ENCODE data around the gene SUN1.

SUN1 gene

DNA sequence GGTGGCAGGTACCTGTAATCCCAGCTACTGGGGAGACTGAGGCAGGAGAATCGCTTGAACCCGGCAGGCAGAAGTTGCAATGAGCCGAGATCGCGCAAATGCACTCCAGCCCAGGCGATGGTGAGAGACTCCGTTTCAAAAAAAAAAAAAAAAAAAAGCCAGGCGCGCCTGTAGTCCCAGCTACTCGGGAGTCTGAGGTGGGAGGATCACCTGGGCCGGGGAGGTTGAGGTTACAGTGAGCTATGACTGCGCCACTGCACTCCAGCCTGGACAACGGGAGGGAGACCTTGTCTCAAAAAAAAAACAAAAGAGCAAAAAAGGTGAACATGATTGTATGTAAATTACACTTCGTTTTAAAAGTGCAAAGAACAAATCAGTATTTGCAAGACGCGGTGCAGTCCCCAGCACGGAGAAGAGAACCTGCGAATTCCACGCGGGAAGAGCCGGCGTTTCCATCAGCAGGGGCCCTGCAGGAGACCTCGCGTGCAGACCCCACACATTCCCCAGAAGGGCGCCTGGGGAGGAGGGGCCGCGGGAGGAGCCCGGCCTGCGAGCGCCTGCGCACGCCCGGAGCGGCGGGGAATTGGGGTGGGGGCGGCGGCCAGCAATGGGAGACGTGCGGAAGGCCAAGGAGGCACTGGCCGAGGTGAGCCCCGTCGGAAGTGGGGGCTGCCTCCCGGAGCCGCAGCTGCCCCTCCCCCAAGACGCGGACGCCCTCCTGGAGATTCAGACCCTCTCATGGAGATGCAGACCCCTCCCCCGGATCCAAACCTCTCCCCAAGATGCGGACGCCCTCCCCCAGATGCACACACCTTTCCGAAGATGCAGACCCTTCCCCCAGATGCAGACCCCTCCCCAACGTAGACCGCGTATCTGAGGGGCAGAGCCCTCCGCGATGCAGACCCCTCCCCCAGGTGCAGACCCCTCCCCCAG lies 16.7 kb upstream of the SUN1 start:
- peak in 1 of 2 experiments; percentile 21 for DNase-seq

DNA sequence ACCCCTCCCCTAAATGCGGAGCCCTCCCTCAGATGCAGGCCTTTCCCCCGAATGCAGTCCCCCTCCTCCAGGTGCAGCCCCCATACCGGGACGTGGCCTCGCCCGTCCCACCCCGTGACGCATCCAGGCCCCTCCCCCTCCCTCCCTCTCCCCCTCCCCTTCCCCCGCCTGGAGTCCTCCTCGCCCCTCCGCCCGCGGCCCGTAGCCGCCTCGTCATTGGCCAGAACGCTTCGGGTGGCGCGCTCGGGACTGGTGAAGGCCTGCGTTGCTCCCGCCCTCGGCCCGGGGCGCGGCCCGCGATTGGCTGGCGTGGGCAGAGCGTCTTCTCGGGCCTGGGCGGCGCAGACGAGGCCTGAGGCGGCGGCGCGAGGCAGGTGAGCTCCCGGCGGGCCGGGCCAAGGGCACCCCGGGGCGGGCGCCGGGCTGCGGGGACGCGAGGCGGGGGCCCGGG lies 16.0 kb upstream of the SUN1 start:
- peak; percentile 88 to 95 for DNase-seq

DNA sequence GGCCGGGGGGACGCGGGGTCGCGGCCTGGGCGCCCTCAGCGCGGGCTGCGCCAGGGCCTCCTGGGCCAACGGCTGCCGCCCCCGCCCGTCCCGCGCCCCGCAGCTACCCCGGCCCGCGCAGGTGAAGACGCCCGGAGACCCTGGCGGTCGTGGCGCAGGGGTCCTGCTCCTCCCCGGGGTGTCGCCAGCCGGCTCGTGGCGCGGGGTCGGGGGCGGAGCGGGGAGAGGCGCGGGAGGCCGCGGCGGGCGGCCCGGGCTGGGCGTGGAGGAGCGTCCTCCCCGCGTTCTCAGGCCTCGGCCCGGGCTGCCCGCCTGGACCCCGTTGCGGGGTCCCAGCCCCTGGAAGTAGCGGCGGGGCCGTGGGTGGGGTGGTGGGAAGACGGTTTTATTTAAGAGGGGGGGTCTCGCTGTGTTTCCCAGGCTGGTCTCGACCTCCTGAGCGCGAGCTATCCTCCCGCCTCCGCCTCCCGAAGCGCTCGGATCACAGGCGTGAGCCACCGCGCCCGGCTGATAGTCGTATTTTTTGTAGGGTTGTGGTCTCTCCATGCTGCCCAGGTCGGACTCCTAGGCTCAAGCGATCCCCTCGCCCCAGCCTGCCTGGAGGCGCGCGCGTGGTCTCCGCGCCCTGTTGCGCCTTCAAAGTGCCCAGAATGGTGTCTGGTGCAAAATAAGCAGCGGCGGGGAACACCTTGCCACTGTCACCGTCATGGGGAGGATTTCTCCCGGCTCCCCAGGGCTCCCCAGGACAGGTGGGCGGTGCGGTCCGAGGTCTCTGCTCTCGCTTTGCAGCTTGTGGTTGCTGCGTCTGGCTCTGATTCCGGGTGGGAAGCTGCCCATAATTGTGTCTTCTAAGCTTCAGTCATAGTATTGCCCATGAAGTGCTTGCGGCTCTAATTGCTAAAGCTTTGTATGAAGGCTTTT lies 15.3 kb upstream of the SUN1 start:
- peak; percentile 5 to 31 for DNase-seq

DNA sequence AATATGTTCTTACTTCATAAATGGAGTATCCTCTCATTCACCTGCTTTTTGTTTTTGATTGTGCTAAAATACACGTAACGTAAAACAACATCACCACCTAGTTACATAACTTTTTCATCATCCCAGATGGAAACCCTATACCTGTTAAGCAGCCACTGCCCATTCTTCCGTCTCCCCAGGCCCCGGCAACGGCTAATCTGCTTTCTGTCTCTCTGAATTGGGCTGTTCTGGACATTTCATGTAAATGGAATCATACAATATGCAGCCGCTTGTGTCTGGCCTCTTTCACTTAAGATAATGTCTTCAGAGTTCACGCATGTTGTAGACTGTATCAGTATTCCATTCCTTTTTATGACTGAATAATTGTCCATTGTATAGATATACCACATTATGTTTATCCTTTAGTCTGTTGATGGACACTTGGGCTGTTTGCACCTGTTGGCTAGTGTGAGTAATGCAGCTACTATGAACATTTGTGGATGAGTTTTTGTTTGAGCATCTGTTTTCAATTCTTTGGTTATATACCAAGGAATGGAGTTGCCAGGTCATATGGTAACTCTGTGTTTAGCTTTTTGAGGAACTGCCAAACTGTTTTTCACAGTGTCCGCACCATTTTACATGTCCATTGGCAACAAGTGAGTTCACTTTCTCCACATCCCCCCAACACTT lies 14.1 kb upstream of the SUN1 start:
- DNase-seq = no peak

DNA sequence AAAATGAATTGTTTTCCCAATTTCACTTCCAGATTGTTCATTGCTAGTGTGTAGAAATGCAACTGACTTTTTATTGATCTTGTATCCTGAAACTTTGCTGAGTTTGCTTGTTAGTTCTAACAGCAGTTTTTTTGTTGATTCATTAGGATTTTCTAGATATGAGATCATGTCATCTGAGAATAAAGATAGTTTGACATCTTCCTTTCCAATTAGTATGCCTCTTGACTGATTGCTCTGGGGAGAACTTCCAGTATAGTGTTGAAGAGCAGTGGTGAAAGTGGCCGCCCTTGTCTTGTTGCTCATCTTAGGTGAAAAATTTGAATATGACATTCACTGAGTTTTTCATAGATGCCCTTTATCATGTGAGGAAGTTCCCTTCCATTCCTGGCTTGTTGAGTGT lies 11.9 kb upstream of the SUN1 start:
- DNase-seq = no peak

DNA sequence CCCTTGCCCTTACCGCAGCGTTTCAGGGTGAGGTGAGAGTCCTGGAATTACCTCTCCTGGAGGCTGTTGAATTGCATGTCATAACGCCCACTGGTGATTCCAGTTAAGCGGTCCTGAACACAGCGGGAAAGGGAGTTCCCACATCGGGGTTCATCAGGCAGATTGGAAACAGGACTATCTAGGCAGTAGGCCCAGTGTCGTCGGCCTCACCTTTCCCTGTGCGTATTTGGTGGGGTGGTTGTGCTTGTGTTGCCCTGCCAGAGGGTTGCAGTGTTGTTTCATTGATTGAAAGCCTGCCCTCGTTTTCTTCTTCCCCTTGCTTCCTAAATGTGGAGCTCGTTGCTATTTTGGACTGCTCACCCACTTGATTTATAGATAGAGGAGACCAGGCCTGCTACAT lies 10.6 kb upstream of the SUN1 start:
- DNase-seq = no peak

DNA sequence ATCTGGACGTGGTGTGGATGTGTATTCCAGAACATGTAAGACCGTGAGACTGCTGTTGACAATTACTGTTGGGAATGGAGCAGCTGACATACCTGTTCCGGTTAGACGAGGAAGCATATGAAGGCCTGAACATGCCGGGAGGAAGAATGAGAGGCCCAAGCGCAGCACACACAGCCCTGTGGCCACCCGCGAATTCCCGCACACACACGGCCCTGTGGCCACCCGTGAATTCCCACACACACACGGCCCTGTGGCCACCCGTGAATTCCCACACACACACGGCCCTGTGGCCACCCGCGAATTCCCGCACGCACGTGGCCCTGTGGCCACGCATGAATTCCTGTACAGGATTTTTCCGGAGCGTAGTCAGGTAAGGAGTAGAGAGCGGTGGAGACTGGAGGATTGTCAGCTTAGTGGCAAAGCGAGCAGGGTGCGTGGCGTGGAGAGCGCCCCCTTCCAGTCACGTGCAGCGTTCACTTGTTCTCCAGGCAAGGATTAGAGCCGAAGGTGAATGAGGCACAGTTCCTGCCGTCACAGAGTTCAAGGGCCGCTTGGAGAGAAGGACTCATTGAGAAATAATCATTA lies 9.5 kb upstream of the SUN1 start:
- DNase-seq = no peak

DNA sequence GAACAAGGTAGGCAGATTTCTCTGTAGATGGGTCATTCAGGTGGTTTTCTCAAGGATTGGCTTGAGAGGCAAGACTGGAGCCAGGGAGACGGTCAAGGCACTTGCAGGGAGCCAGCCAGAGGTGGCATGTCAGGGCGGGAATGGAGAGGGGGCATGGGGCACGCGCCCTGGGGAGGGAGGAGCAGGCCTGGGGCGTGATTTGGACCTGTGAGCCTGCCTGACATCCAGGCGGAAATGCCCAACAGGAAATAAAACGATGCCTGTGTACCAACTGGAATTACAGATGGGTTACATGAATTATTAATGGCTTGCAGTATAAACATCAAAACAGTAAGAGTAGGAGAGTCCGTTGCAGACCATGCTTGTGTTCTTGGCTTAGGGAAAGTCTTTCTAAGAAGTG lies 8.6 kb upstream of the SUN1 start:
- peak in 1 of 2 experiments; percentile 43 for DNase-seq

DNA sequence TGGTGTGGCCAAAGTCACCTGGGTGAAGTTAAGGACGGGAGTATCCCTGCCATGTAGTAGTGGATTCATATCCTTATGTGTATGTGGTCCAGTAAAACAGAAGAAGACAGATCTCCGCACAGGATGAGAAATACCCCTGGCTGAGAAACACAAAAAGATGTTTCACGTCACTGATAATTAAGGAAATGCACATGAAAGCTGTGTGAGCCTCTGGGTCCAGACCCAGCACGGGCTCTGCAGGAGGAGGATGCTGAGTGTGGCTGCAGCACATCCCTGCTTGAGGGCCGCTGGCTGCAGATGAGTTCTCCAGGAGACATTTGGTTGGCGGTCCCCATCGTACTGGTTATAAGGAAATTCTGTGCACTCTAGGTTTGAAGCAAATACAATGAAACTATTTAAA lies 8.2 kb upstream of the SUN1 start:
- DNase-seq = no peak

DNA sequence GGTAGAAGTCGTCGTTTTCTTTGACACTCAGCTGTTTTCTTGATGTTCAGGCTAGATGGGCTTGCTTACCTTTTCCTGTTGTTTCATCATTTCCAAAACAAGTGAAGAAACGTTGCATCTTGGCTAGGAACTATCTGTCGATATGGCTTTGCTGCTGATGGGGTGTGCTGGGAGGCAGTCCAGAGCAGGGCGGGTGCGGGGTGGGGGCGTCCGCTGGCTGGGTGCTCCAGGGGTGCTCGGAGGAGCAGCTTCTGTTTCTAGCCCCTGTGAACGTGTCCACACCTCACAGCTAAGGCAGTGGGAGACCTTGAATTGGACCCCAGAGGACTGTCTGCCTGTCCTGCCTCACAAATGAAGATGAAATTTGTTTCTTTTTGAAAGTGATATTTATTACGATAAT lies 7.6 kb upstream of the SUN1 start:
- no peak for DNase-seq

DNA sequence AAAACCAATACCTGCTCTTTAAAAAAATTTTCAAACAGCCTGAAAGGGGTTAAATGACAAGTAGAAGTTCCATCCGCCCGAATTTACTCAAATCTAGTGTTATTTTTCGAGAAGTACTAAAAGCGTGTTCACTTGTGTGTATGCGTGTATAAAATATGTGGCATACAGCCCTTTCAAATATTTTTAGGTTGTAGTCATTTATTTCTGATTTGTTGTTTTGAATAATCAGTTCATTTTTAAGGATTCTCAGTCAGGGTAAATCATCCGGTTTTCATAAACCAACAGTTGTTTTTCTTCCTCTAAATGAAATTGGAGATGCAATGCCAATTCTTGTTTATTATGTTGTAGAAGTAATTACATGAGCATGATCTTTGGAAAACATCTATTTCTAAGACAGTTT lies 6.9 kb upstream of the SUN1 start:
- DNase-seq = no peak

DNA sequence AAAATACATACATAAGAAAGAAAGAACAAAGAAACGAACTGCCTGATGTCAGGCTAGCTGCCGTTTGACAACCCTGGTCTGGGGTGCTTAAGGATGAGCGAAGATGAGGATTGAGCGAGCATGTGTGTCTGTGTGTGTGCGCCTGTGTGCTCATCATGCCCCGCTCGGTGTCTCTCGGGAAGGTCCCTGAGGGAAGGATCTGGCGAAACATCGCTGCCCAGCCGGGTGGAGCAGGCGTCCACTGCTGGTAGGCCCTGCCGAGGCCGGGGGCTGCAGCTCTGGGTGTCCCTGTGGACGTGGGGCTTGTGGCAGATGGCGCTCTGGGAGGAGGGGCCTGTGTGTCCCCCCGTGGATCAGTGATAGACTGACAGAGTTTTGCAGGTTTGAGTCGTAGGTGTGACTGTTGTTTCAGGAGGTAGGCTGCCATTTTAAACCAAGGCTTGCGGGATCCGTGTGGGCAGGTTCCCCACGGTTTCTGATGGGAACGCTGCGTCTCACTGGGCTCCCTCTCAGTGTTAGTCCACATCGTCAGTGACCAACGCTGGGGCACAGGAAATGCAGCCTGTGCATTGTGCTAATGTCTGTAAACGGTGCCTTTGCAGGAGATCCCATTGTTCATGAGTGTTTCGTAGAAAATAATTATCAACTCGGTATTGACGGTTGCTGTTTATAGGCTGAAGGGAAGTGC lies 5.9 kb upstream of the SUN1 start:
- DNase-seq = peak; percentile 13 to 35

DNA sequence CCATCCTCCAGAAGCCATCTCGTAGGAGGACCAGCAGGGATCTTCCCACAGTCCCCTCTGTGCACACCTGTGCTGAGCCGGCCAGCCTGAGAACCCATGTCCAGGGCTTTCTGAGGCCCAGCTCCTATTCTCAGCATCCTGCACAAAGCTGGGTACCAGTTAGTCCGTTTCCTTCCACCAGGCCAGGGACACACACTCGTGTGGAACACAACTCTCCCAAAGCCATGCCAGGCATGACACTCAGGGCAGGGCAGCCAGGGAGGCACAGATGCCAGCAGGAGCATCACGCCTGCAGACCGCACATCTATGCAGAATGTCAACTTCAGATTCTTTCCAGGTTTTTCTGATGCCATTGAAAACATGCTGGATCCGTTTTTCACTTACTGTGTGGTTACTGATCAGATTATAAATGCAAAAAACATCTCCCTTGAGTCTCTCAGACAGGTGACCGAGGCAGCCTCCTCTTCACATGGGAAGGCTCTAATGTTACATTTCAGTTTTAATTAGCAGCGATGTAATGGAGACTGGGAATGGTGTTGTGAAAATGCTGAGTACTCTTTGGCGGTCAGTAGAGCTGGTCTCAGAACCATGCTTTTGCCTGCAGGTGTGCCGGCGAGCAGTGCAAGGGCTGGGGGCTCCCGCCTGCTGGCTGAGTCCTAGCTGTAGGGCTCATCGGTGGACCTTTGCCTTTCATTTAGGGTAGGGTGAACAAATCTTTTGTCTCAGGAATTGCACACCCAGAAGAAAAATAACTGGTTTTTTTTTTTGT lies 3.3 kb upstream of the SUN1 start:
- no peak for DNase-seq

DNA sequence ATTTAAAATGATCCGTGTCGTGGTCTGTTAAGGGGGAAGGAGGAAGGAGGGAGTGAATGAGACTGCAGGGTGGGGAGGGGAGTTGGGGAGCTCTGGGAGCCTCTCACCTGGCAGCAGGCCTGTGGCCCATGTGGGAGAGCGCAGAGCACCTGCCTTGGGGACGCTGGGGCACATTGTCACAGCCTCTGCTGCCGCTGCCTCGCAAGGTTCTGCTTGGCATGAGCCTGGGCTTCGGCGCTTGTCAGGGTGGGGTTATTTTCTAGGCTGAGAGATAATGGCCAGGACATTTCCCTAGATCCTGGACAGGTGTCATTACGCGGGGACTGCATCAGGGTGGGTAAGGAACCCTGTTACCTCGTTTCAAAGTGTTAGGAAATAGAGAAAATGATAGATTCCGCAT lies 2.2 kb upstream of the SUN1 start:
- no peak for DNase-seq

DNA sequence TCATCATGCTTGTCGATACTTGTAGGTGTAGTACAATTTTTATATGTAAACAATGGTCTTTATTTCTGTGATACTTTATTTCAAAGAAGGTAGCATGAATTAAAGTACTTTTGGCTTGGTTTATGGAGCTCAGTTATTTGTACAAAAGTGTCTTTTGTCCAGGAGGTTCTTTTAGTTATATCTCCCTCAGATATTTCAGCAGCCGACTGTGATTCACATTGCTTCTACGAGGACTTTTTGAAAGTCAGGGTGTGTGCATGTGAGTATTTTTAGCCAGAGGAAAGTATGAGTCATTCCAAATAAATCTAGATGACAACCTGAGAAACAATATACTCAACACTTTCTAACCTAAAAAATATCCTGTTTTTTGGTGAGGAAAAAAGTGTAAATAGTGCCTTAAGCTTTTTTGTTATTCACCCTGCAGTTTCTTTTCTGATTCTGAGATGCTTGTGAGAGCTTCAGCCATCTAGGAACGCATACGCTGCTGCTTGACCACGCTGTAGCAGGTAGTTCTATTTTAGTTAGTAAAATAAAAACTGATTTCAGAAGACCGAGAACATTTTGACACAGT lies 595 bp upstream of the SUN1 start:
- DNase-seq = no peak

DNA sequence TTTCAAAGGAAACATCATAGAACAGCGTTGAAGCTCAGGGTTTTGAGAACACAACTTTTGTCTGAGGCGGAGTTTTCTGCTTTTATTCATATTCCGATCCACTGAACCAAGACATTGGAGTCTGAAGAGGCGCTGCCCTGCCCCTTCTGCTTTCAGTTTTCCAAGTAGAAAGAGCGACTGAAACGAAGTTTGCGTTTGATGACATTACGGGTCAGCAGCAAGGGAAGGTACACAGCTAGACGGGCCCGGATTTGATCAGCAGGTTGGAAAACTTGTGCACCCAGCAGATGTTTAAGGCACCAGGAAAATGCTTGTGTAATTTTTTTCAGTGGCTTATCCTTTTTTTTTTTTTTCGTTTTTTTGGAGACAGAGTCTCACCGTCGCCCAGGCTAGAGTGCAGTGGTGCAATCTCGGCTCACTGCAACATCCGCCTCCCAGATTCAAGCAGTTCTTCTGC lies 720 bp downstream of the SUN1 start:
- DNase-seq = no peak

DNA sequence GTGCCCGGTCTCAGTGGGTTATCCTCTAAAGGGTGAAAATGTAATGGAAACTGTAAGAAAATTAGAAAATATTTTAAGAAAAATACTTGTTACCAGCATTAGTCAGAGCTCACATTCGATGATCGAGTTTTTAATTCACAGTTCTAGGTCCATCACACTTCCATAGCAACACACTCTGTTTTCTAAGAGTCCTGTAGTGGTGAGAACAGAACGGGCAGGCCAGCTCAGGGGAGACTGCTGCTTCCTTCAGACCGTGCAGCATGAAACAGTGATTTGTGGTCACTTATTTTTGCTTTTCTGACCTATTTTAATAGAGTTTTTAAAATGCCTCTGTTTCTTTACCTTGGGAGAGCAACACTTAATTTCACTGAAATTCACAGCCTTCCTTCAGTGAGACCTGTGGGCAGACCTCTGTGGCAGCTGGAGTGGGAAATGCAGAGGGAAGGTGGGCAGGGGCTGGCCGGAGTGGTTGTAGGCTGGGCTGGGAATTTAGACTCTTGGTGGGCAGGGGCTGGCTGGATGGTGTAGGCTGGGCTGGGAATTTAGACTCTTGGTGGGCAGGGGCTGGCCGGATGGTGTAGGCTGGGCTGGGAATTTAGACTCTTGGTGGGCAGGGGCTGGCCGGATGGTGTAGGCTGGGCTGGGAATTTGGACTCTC lies 1.5 kb downstream of the SUN1 start:
- DNase-seq = no peak

DNA sequence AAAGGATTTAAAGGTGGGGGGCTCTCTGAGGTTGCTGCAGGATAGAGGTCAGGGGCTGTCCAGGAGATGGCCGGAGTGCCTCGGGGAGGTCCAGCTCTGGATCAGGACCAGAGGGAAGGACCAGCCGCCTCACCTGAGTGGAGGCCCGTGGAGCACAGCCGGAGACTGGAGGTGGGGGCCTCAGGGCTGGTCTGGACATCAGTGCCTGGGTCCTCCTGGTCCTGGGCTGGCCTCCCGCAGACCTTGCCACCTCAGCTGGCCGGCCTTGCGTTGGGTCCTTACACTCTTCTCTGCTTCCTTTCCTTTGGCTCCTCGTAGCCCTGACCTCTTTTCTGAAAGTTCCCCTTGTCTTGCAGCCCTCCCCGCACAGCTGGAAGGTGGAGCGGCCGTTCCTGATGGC lies 2.0 kb downstream of the SUN1 start:
- no peak for DNase-seq

DNA sequence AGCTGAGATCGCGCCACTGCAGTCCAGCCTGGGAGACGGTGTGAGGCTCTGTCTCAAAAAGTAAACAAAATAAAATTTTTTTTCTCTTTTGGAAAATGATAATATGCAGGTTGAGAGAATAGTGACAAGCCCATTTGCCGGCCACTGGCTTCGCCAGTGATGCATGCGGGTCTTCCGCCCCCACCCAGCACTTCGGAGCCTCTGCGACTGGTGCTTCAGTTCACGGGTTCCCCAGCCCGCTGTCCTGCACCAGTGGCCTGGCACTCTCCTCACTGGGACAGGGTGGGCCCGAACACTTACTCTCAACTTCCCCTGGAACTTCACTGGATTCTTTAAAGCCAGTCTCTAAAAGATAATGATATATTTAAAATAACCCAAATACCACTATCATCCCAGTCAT lies 2.7 kb downstream of the SUN1 start:
- peak in 1 of 2 experiments; percentile 23 for DNase-seq

Data from NCI-H524 (cell line).